KMS-11 (cell line): ENCODE data around the gene POLR3E.
A peak's percentile ranks its signal among the peaks of the same experiment; 100 is the strongest.

Source experiments
- H2AFZ ChIP-seq: fragments of 200-600 bp; sonication (generic); 2 replicates; pipeline ENCODE4 v1.6.1; 2016; ENCODE audit warnings: antibody characterized with exemption, mixed run types, low read depth
- H3K27ac ChIP-seq: fragments of 200-600 bp; sonication (generic); 2 replicates; pipeline ENCODE4 v1.6.1; 2016; ENCODE audit warnings: mild to moderate bottlenecking, mixed run types
- H3K27me3 ChIP-seq: fragments of 200-600 bp; sonication (generic); 2 replicates; pipeline ENCODE4 v1.6.1; 2017; ENCODE audit warnings: mild to moderate bottlenecking, low read depth, mixed run types, moderate library complexity; ENCODE audit not compliant: insufficient read depth
- H3K36me3 ChIP-seq: fragments of 200-600 bp; sonication (generic); 2 replicates; pipeline ENCODE4 v1.6.1; 2017; ENCODE audit warnings: mild to moderate bottlenecking, mixed run types; ENCODE audit not compliant: insufficient read depth
- H3K4me1 ChIP-seq: fragments of 200-600 bp; sonication (generic); 2 replicates; pipeline ENCODE4 v1.6.1; 2016; ENCODE audit warnings: mild to moderate bottlenecking, low read depth, mixed run types; ENCODE audit not compliant: poor library complexity, severe bottlenecking
- H3K4me2 ChIP-seq: fragments of 200-600 bp; sonication (generic); 2 replicates; pipeline ENCODE4 v1.7.0; 2016; ENCODE audit warnings: mild to moderate bottlenecking, mixed run types
- H3K4me3 ChIP-seq: fragments of 200-600 bp; sonication (generic); IDR thresholded peaks from 2 replicates; pipeline ENCODE4 v1.6.1; 2017; ENCODE audit warnings: low read depth, low read length, mixed read lengths; ENCODE audit not compliant: insufficient read depth
- H3K79me2 ChIP-seq: fragments of 200-600 bp; sonication (generic); 2 replicates; pipeline ENCODE4 v1.6.1; 2016; ENCODE audit warnings: low read depth, mixed run types; ENCODE audit not compliant: insufficient read depth
- H3K9ac ChIP-seq: fragments of 200-600 bp; sonication (generic); 2 replicates; pipeline ENCODE4 v1.6.1; 2016; ENCODE audit warnings: mild to moderate bottlenecking, mixed run types
- H4K20me1 ChIP-seq: fragments of 200-600 bp; sonication (generic); 2 replicates; pipeline ENCODE4 v1.6.1; 2016; ENCODE audit warnings: mild to moderate bottlenecking, mixed run types; ENCODE audit not compliant: insufficient read depth
- CTCF ChIP-seq: fragments of 200-600 bp; sonication (generic); conservative IDR thresholded peaks from 2 replicates; pipeline ENCODE4 v1.6.1; 2017; ENCODE audit warnings: low read depth, mild to moderate bottlenecking, antibody characterized with exemption, low read length, moderate library complexity, mixed read lengths

The POLR3E gene

GRCh38 chr16:22292320-22292719 is 4.9 kb upstream of the POLR3E start:
- Histone ChIP-seq H3K79me2 (no peaks in the 10 kb centered on the region; the same call in 1 of the 2 replicates), H3K4me2 (no peak overlapping the region), H3K27ac (no peak overlapping the region), H2AFZ (no peak overlapping the region), H3K36me3 (no peaks in the 10 kb centered on the region), H3K9ac (no peak overlapping the region), H3K4me3 (no peak overlapping the region), H4K20me1 (no peaks in the 10 kb centered on the region), H3K4me1 (peaks cover 10% of the 10 kb centered on the region), H3K27me3 (no peaks in the 10 kb centered on the region)
- TF ChIP-seq CTCF, result no peak

- H3K4me3 ChIP-seq, result no peak overlapping the region
- peaks cover 11% of the 10 kb centered on the region for H3K4me1 ChIP-seq
- H4K20me1 ChIP-seq, result no peaks in the 10 kb centered on the region
- H3K4me2 ChIP-seq, result no peak overlapping the region
- no peak for TF ChIP-seq CTCF
- no peaks in the 10 kb centered on the region for H3K36me3 ChIP-seq
- peaks cover 9% of the 10 kb centered on the region; the same call in 1 of the 2 replicates for H3K79me2 ChIP-seq
- no peak overlapping the region for H2AFZ ChIP-seq
- H3K9ac ChIP-seq, result no peak overlapping the region
- no peak overlapping the region for H3K27ac ChIP-seq
- H3K27me3 ChIP-seq, result no peaks in the 10 kb centered on the region
These were observed 3.8 kb upstream of the POLR3E start for GRCh38 chr16:22293137-22294106.

- peak overlapping the region; percentile 48; the same call in 1 of the 2 replicates for H3K9ac ChIP-seq
- H3K27me3 ChIP-seq, result no peaks in the 10 kb centered on the region
- no peak for TF ChIP-seq CTCF
- peaks cover 14% of the 10 kb centered on the region; the same call in 1 of the 2 replicates for H4K20me1 ChIP-seq
- H3K4me1 ChIP-seq, result peaks cover 29% of the 10 kb centered on the region
- H3K79me2 ChIP-seq, result peaks cover 39% of the 10 kb centered on the region
- H2AFZ ChIP-seq, result peak overlapping the region; percentile 77
- H3K27ac ChIP-seq, result peak overlapping the region; percentile 16; the same call in 1 of the 2 replicates
- H3K4me2 ChIP-seq, result peak overlapping the region; percentile 43
- H3K36me3 ChIP-seq, result no peaks in the 10 kb centered on the region
- H3K4me3 ChIP-seq, result peak overlapping the region; percentile 47
These were observed 740 bp upstream of the POLR3E start for GRCh38 chr16:22296225-22297113.

- H2AFZ ChIP-seq, result peak overlapping the region; percentile 21; the same call in 1 of the 2 replicates
- H3K4me2 ChIP-seq, result peak overlapping the region; percentile 80
- no peaks in the 10 kb centered on the region for H3K27me3 ChIP-seq
- H3K4me1 ChIP-seq, result peaks cover 26% of the 10 kb centered on the region
- H3K9ac ChIP-seq, result peak overlapping the region; percentile 96
- no peak for TF ChIP-seq CTCF
- H4K20me1 ChIP-seq, result peaks cover 14% of the 10 kb centered on the region; the same call in 1 of the 2 replicates
- no peaks in the 10 kb centered on the region; the same call in 1 of the 2 replicates for H3K36me3 ChIP-seq
- peaks cover 55% of the 10 kb centered on the region for H3K79me2 ChIP-seq
- peak overlapping the region; percentile 43 for H3K4me3 ChIP-seq
- H3K27ac ChIP-seq, result peak overlapping the region; percentile 95
These were observed 893 bp downstream of the POLR3E start for GRCh38 chr16:22297871-22298733.
